CD4-positive, alpha-beta T cell treated with Interleukin-17A for 4 hours (primary cell): ENCODE data around the gene PTPRH.
"Not testable (repeated sequence)": the region's sequence is repeated elsewhere in the genome, so short reads cannot be mapped to it uniquely, and the experiment has no call there.

Experiments used
- DNase-seq: peaks from one replicate; pipeline ENCODE4 v3.0.0-alpha.2; 2020; ENCODE audit warnings: mixed read lengths

PTPRH gene

DNA sequence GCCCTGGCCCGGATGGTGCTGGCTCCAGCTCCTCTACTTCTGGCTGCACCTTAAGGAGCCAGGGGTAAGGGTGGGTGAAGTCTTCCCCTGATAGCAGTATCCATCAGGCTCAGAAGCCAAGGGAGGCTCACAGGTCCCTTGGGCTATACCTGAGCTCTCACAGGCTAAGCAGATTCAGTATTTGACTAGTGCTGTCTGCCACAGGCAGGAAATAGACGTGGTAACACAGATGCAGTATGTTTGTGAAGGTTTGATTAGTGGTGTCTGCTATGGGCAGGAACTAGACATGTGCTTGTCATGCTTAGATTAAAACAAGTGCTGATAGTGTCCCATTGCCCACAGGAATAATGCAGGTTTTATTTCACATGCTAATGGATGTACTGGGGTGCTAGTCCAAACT lies 33.2 kb downstream of the PTPRH start:
- no peak for DNase-seq

GRCh38 chr19:55175117-55175867 lies 34.0 kb downstream of the PTPRH start:
- no peak for DNase-seq

DNA sequence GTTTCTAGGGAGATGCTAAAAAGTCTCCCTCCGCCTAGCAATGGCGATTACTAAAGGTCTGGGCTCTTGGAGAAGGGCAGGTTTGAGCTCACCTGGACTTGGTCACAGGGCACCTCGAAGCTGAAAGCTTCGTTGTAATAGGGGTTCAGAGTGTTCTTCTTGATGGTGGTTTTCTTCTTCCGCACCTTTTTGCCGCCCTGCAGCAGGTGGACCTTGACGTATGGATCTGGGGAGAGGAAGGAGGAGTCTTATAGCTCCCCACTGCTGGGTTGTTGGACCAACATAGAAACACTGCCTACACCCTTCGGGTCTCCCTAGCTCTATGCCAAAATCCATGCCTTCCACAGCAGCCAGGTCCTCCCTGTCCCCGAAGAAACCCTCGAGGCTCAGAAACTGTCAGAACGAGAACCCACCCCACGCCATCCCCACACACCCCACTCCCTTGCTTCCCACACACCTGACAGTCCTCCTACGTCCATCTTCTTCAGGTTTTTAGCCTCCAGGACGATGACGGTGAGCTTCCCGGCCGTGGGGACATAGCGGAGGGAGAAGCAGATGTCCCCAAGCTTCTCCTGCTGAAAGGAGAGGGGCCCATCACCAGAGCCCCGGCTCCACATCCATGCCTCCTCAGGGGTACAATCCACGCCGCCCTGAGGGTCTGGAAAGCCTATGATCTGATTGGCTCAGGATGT lies 34.7 kb downstream of the PTPRH start:
- no peak for DNase-seq

GRCh38 chr19:55173714-55174409 lies 35.4 kb downstream of the PTPRH start:
- peak; percentile 42 for DNase-seq

- DNase-seq: no peak
Measured at GRCh38 chr19:55173186-55173713, 36.1 kb downstream of the PTPRH start.

DNA sequence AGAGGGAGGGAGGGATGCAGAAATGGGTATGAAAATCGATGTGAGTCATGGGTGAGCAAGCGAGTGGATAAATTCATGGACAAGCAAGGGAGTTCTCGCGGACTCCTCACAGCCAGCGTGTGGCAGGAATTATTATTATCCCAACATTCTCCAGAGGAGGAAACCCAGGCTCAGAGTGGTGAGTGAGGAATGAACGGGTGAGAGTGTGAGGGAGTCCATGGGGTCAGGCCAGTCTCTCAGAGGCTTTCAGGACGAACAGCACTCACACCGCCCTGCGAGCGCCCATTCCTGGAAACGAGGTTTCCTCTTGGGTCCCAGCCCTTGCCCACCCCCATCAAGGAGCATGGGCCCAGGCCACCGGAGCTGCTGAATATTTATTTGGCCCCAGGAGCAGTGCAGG lies 36.6 kb downstream of the PTPRH start:
- no peak for DNase-seq

DNA sequence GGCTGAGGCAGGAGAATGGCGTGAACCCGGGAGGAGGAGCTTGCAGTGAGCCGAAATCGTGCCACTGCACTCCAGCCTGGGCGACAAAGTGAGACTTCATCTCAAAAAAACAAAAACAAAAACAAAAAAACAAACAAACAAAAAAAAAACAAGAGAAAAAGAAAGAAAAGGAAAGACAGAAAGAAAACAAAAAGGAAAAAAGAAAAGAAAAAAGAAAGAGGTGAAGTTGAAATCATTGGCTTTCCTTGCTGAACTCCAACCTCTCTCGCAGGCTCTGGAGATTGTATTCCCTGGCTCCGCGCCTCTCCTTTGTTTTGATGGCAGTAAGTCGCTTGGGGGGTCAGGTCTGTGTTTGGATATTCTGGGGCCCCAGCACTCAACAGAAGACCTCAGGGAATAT lies 37.0 kb downstream of the PTPRH start:
- DNase-seq: not testable (repeated sequence)

DNA sequence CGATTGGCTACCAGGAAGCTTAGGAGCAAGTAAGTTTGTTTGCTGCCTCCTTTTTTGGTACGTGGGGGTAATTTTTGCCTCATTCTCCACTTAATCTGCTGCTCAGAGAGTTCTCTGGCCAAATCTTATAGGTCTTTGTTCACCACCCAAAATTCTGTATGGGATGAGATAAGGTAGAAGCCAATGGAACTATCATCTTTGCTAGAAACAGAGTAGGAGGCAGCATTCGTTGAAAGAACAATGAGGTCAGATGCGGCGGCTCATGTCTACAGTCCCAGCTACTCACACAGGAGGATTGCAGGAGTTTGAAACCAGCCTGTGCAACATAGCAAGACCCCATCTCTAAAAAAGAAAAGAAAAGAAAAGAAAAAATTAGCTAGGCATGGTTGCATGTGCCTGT lies 37.9 kb downstream of the PTPRH start:
- no peak for DNase-seq

DNA sequence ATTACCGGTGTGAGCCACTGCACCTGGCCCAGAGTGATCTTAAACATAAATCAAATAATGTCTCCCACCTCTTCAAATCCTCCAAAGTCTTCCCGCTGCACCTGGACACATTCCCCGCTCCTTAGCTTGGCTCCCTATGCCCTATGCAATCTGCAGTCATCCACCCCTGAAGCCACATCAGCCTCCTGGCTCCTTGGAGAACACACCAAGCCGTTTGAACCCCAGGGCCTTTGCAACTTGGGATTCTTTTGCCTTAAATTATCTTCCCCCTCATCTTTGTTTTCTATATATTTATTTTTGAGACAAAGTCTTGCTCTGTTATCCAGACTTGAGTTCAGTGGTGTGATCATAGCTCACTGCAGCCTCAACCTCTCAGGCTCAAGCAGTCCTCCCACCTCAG lies 40.2 kb downstream of the PTPRH start:
- no peak for DNase-seq

- DNase-seq: peak; percentile 40
Measured at GRCh38 chr19:55166530-55167268, 42.6 kb downstream of the PTPRH start, which contains the start of gene DNAAF3. DNAAF3 (minus strand) TSS chr19:55166613; CDS start chr19:55166413, 200 bp downstream.

DNA sequence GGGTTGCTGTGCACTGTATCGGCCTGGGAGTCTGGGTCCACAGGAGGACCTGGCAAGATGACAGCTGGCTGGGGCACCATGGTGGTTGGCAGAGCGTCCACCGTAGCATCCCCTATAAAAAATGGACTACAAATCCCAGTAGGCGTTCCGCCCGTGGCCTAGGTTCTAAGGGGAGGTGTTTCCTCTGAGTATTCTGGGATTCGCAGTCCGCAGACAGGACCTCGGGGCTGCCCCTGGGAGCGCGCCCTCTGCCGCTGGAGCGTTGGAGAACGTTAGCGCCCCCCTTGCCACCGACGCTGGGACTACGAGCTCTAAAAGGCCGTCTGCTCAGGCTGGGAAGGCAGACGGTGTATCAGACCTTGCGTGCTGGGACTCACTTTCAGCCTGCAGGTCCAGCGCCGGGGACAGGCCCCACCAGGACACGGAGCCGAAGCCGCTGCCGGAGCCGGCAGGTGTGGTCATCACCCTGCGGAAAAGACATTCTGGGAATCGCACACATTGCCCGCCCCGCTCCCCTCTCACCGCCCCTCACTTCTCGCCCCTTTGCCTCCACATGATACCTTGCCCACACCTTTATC lies 43.3 kb downstream of the PTPRH start:
- no peak for DNase-seq

DNA sequence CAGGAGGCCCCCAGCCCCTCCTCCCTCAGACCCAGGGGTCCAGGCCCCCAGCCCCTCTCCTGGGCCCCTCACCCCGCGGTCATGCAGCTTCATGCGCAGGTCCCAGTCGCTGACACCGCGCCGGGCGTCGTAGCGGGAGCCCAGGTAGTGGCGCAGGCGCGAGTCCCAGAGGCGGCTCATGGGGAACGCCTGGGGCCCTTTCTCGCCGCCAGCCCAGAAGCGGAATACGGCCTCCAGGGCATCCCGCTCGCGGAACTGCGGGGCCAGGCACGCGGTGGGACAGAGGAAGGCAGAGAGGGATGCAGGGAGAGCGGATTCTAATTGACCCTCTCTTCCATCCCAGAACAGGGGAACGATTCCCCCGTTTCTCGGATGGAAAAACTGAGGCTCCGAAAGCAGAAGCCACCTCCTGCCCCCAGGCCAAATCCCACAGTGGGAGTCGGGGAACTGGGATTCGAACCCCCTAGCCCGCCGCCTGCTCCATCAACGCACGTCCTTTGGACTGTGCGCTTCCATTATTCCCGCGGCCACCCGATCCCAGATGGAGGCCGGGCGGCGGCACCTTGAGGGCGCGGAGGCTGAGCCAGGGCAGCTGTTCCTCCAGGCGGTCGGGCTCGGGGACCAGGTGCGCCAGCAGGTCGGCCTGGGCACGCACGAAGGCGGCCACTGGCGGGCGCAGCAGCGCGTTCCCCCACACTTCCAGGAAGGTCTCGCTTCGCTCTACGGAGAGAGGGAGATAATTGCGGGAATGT lies 47.6 kb downstream of the PTPRH start:
- DNase-seq: no peak

GRCh38 chr19:55160986-55161365 lies 48.3 kb downstream of the PTPRH start:
- no peak for DNase-seq

DNA sequence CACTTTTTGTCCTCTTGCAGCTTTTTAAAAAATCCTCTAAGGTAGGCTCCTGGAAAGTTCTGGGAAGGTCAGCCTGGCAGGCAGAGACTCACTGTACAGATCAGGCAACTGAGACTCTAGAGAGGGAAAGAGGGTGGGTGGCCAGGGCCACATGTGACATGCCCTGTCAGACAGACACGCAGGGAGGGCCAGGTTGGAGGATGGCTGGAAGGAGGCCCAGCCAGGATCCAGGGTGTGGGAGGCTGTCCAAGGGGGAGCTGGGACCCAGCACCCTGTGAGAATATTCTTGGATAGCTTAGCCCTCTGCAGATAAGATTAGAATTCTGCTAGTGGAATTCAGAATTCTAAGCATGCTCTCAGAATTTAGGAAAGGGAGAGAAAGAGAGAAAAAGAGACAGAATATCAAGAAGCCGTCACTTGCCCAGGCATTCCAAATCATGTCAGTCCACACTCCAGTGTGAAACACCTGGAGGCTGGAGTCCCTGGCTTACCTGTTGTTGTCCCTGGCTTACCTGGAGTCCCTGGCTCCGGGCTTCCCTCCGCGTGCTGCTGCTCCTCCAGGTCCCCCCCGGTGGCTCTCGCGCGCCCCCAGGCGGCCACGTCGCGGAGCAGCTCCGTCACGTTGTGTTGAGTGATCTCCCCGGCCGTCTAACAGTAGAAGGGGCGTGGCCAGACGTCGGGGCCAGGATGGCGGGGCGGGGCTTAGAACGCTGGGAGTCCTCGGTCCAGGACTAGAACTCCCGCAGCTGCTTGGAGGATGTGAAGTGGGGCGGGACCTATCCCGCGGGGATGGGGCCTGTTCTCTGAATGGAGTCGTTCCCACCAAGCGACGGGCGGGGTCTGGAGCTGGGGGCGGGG lies 48.9 kb downstream of the PTPRH start:
- DNase-seq: peak; percentile 84

DNA sequence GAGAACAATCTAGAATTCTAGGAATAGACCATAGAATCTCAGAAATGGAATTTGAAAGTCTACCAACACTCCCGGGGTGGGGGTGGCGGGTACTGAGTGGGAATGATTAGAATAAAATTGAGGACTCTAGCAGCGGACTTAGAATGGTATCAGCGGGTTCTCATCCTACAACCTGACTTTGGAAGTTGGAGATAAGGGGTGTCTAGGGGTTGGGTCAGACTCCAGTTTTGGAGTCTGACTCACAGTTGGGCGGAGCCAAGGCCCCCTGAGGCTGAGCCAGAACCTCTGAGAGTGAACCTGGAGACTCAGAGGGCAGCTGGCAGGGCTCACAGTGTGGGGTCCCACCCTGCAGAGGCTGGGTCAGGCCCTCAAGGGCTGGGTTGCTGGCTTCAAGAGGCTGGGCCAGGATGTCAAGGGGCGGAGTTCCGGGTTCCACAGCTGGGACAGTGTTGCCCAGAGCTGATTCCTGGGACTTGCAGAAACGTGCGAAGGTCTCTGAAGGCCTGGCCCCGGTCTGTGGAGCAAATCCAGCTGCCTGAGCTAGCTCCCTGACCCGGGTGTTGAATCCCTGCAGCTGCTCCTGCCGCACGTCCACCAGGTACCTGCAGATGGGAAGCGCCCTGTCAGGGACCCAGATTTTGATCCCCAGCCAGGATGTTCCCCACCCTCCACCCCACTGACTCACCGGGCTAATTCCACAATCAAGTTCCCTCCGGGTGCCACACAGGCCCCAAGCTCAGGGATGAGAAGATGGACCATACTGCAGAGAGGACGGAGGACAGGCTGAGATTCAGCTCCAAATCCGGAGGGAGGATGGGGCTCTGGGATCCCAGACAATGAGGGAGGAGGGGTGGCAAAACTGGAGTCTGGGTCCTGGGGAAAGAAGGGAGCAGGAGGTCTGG lies 50.2 kb downstream of the PTPRH start:
- no peak for DNase-seq

DNA sequence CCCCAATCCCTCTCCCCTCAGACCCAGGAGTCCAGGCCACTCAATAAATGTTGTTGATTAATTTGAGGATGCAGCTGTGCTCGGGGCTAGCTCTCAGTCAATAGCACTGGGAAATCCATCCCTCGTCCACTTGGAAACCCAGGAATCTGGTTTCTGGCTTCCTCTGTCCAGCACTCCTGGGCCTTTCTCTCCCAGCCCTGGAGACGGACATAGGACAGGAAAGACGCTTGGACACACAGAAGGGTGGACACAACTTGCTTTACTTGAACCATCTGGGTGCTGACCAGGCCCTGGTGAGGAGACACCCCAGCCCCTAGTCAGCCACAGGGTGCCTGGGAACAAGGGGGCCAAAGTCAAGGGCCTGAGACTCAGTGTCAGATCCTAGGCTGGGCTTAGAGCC lies 50.9 kb downstream of the PTPRH start:
- no peak for DNase-seq

- DNase-seq: no peak
Measured at GRCh38 chr19:55157064-55157908, 52.0 kb downstream of the PTPRH start, which contains the start of gene TNNI3. TNNI3 (minus strand) TSS chr19:55157732; CDS start chr19:55157589, 143 bp downstream.
